OCI-LY3 (cell line): ENCODE data around the gene HCAR2.

ENCODE experiments used
- CTCF ChIP-seq: fragments of 200-600, 300-600 bp; sonication (generic); IDR thresholded peaks from 2 replicates; pipeline ENCODE4 v1.5.1; 2014; ENCODE audit warnings: antibody characterized with exemption, low read length, low read depth
- EZH2phosphoT487 ChIP-seq: fragments of 200-600 bp; shearing (Covaris generic); IDR thresholded peaks from 2 replicates; pipeline ENCODE4 v1.6.1; 2018; ENCODE audit warnings: antibody characterized with exemption, mixed run types, low read depth

GRCh38 chr12:122738571-122738970 lies 35.4 kb upstream of the HCAR2 start:
- TF ChIP-seq CTCF (no peak), EZH2phosphoT487 (no peak)
